GM12878 (cell line): ENCODE data around the gene CCN2. TPM values are rescaled to one million over a fixed set of nuclear protein-coding genes. Genes with fewer than 3 reads are reported as not detected.

Experiments
- ATAC-seq: fragments of 200-7000 bp; cut with Tn5 transposase; 3 replicates; pipeline ENCODE4 v1.9.1; 2020; ENCODE audit warnings: mild to moderate bottlenecking, moderate library complexity
- BruUV-seq: library from RNA; stranded (reverse); fragments of 400-500 nt; replicated peaks from 2 replicates; lab custom pipeline; 2021; lab: Mats Ljungman, UMichigan
- CTCF ChIA-PET: fragments of 300-600 bp; sonication (Branson Sonifier 250); formaldehyde crosslinking; extraction: SDS; loops from one replicate; lab custom pipeline; 2021; ENCODE audit warnings: inconsistent platforms; lab: Yijun Ruan, JAX
- POLR2A ChIA-PET: fragments of 350-600 bp; formaldehyde crosslinking; extraction: SDS; loops from one replicate; lab custom pipeline; 2021; ENCODE audit warnings: inconsistent platforms; lab: Charles Lee
- RAD21 ChIA-PET: fragments of 300-600 bp; sonication (Branson Sonifier 250); formaldehyde crosslinking; loops from one replicate; lab custom pipeline; 2023; ENCODE audit warnings: antibody characterized with exemption; ENCODE audit not compliant: unreplicated experiment; lab: Charles Lee
- SMC1A ChIA-PET: fragments of 300-600 bp; sonication (Branson Sonifier 250); formaldehyde crosslinking; loops from one replicate; lab custom pipeline; 2023; ENCODE audit not compliant: unreplicated experiment, uncharacterized antibody; lab: Charles Lee
- DNase-seq: peaks from one replicate; pipeline ENCODE4 v3.0.0-alpha.2; 2011; ENCODE audit warnings: low read depth, low spot score
- FAIRE-seq: peaks from 3 replicates; lab custom pipeline; 2011; peaks lifted over from hg19 to GRCh38; lab: Jason Lieb, UNC
- H2AFZ ChIP-seq: 2 replicates; pipeline ENCODE4 v1.6.0; 2011; ENCODE audit warnings: low read depth, low read length, control low read depth; ENCODE audit not compliant: control insufficient read depth
- H3K27ac ChIP-seq: 2 replicates; pipeline ENCODE4 v1.5.1; 2011; ENCODE audit warnings: control low read depth; ENCODE audit not compliant: control insufficient read depth, insufficient read depth
- H3K27me3 ChIP-seq, 2 experiments: replicated peaks in 1 of 2; 2 replicates each; pipeline versions ENCODE4 v1.6.0 to v1.6.1; 2011; ENCODE audit warnings: low read length in 1 of 2; ENCODE audit not compliant: control insufficient read depth in 2 of 2, insufficient read depth in 2 of 2
- H3K36me3 ChIP-seq, 2 experiments: 2 replicates each; pipeline ENCODE4 v1.5.1; 2011; ENCODE audit warnings: low read length in 1 of 2; ENCODE audit not compliant: control insufficient read depth in 2 of 2, insufficient read depth in 2 of 2
- H3K4me1 ChIP-seq: 2 replicates; pipeline ENCODE4 v1.6.1; 2011; ENCODE audit warnings: mild to moderate bottlenecking, low read length, moderate library complexity, mixed read lengths; ENCODE audit not compliant: control insufficient read depth, insufficient read depth
- H3K4me2 ChIP-seq: 2 replicates; pipeline ENCODE4 v1.6.0; 2011; ENCODE audit warnings: control low read depth; ENCODE audit not compliant: control insufficient read depth, insufficient read depth
- H3K4me3 ChIP-seq: fragments of 200-600 bp; sonication (generic); 2 replicates; pipeline ENCODE4 v1.5.1; 2016
- H3K79me2 ChIP-seq: 2 replicates; pipeline ENCODE4 v1.6.0; 2011; ENCODE audit warnings: low read length; ENCODE audit not compliant: control insufficient read depth, insufficient read depth
- H3K9ac ChIP-seq: 2 replicates; pipeline ENCODE4 v1.8.0; 2011; ENCODE audit warnings: low read length, control low read depth, mixed read lengths; ENCODE audit not compliant: control insufficient read depth, insufficient read depth
- H3K9me3 ChIP-seq: replicated peaks from 3 replicates; pipeline ENCODE4 v1.5.1; 2011; ENCODE audit warnings: mild to moderate bottlenecking, low read length; ENCODE audit not compliant: control insufficient read depth, insufficient read depth
- H4K20me1 ChIP-seq: 2 replicates; pipeline ENCODE4 v1.6.0; 2011; ENCODE audit not compliant: control insufficient read depth, insufficient read depth
- ASH2L ChIP-seq: fragments of 300-600, 200-600 bp; sonication (generic); IDR thresholded peaks from 2 replicates; pipeline ENCODE4 v1.6.1; 2017; ENCODE audit warnings: low read depth, mild to moderate bottlenecking, borderline replicate concordance
- EED ChIP-seq: sonication (generic); IDR thresholded peaks from 2 replicates; pipeline ENCODE4 v1.6.1; 2016; ENCODE audit warnings: antibody characterized with exemption, low read depth
- HDAC2 ChIP-seq: fragments of 200-600 bp; sonication (generic); IDR thresholded peaks from 2 replicates; pipeline ENCODE4 v1.6.1; 2017
- POLR2A ChIP-seq: IDR thresholded peaks from 2 replicates; pipeline ENCODE4 v1.6.1; 2011; ENCODE audit warnings: low read depth, mild to moderate bottlenecking, low read length
- SMARCA5 ChIP-seq: fragments of 450-650 bp; IDR thresholded peaks from 2 replicates; pipeline ENCODE4 v1.6.1; 2017; ENCODE audit warnings: mild to moderate bottlenecking
- SREBF1 ChIP-seq: IDR thresholded peaks from 2 replicates; pipeline ENCODE4 v1.6.1; 2012; ENCODE audit warnings: mild to moderate bottlenecking, low read length
- SUZ12 ChIP-seq: fragments of 200-600 bp; sonication (generic); IDR thresholded peaks from one replicate; pipeline ENCODE4 v1.6.1; 2018; ENCODE audit warnings: antibody characterized with exemption, mild to moderate bottlenecking; ENCODE audit not compliant: unreplicated experiment
- TCF12 ChIP-seq: IDR thresholded peaks from 2 replicates; pipeline ENCODE4 v1.6.1; 2011; ENCODE audit warnings: low read depth, mild to moderate bottlenecking, low read length
- ZNF384 ChIP-seq: IDR thresholded peaks from 2 replicates; pipeline ENCODE4 v1.6.1; 2012; ENCODE audit warnings: low read depth, mild to moderate bottlenecking, low read length, improper control_type of control experiment, borderline replicate concordance
- WGBS: methylation state at CpG from one replicate; pipeline ENCODE4 v1.1.6; 2016; ENCODE audit warnings: low lambda C conversion rate; ENCODE audit not compliant: insufficient replicate concordance, insufficient coverage; ENCODE audit errors: missing lambda C conversion rate; 5-methylcytosine and 5-hydroxymethylcytosine counted together
- in situ Hi-C: fragments of 300-500 bp; cut with MboI; formaldehyde crosslinking; loops from 9 replicates; pipeline ENCODE4 v1.14.3; 2018; ENCODE audit warnings: mixed read lengths
- intact Hi-C: fragments of 100-400 bp; cut with micrococcal nuclease; formaldehyde crosslinking; loops from one replicate; pipeline ENCODE4 v1.14.2; 2022; ENCODE audit not compliant: unreplicated experiment
- polyA plus RNA-seq, 11 experiments: library from polyadenylated mRNA; depleted of rRNA in 4 of 11; unstranded in 6 of 11; stranded (reverse) in 5 of 11; fragments of >200 nt; fragmentation: Nextera tagmentation in 4 of 11; fragmentation: Illumina TruSeq in 1 of 11; extraction: Ambion mirVana in 4 of 11; extraction: Trizol in 1 of 11; gene quantifications; 1 replicate in 1 of 11; 2 replicates in 10 of 11; pipeline versions ENCODE4 v1.2.1 to v1.2.3, GENCODE V29; 2011 to 2016; ENCODE audit warnings: inconsistent platforms in 2 of 11, missing spikeins in 2 of 11, low read depth in 1 of 11
- total RNA-seq, 4 experiments: library from RNA; depleted of rRNA in 3 of 4; stranded (reverse); fragments of >200 nt in 3 of 4; fragmentation: Illumina TruSeq in 1 of 4; extraction: Trizol in 1 of 4; gene quantifications; 2 replicates each; pipeline versions ENCODE4 v1.2.1 to v1.2.3, GENCODE V29; 2013 to 2021
- TF ChIP-seq, protein P1 (sequence below): fragments of 450-650 bp; IDR thresholded peaks from 2 replicates; pipeline ENCODE4 v1.6.1; 2017; ENCODE audit warnings: mild to moderate bottlenecking, moderate library complexity
- TF ChIP-seq, protein P2 (sequence below): fragments of 450-650 bp; conservative IDR thresholded peaks from 2 replicates; pipeline ENCODE4 v1.6.1; 2017; ENCODE audit warnings: mild to moderate bottlenecking, moderate library complexity

CCN2 gene
- total and polyA plus RNA-seq, 10 of the 15 experiments (the other 5 are each of a cell fraction or from before 2014, with no cell fraction given): 0.26 to 0.62 (median 0.44) TPM; not detected in 7

DNA sequence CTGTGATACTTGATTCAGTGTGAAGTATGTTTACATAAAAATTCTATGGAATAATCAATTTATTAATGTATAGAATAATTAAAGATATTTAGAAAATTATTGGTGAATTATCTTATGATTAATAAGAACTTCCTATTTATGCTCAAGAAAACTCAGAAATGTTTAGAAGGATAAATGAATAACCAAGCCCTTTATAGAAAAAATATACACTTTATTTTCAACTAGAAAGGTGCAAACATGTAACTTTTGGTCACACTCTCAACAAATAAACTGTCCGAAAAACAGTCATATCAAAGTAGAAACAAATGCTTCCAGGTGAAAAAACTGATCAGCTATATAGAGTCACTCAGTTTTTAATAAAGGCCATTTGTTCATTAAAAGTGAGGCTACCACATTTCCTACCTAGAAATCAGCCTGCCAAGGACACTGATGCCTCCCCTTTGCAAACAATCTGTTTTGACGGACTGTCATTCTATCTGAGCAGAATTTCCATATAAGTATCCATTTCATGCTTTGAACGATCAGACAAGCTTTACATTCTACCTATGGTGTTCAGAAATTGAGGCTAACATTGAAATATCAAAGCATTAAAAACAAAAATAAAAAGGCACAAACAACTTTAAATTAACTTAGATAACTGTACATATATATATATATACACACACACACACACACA is 3.0 kb downstream of the CCN2 start (continued):
- TF ChIP-seq, protein P1, sequence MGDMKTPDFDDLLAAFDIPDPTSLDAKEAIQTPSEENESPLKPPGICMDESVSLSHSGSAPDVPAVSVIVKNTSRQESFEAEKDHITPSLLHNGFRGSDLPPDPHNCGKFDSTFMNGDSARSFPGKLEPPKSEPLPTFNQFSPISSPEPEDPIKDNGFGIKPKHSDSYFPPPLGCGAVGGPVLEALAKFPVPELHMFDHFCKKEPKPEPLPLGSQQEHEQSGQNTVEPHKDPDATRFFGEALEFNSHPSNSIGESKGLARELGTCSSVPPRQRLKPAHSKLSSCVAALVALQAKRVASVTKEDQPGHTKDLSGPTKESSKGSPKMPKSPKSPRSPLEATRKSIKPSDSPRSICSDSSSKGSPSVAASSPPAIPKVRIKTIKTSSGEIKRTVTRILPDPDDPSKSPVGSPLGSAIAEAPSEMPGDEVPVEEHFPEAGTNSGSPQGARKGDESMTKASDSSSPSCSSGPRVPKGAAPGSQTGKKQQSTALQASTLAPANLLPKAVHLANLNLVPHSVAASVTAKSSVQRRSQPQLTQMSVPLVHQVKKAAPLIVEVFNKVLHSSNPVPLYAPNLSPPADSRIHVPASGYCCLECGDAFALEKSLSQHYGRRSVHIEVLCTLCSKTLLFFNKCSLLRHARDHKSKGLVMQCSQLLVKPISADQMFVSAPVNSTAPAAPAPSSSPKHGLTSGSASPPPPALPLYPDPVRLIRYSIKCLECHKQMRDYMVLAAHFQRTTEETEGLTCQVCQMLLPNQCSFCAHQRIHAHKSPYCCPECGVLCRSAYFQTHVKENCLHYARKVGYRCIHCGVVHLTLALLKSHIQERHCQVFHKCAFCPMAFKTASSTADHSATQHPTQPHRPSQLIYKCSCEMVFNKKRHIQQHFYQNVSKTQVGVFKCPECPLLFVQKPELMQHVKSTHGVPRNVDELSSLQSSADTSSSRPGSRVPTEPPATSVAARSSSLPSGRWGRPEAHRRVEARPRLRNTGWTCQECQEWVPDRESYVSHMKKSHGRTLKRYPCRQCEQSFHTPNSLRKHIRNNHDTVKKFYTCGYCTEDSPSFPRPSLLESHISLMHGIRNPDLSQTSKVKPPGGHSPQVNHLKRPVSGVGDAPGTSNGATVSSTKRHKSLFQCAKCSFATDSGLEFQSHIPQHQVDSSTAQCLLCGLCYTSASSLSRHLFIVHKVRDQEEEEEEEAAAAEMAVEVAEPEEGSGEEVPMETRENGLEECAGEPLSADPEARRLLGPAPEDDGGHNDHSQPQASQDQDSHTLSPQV: no peak
- TF ChIP-seq ZNF384: no peak

DNA sequence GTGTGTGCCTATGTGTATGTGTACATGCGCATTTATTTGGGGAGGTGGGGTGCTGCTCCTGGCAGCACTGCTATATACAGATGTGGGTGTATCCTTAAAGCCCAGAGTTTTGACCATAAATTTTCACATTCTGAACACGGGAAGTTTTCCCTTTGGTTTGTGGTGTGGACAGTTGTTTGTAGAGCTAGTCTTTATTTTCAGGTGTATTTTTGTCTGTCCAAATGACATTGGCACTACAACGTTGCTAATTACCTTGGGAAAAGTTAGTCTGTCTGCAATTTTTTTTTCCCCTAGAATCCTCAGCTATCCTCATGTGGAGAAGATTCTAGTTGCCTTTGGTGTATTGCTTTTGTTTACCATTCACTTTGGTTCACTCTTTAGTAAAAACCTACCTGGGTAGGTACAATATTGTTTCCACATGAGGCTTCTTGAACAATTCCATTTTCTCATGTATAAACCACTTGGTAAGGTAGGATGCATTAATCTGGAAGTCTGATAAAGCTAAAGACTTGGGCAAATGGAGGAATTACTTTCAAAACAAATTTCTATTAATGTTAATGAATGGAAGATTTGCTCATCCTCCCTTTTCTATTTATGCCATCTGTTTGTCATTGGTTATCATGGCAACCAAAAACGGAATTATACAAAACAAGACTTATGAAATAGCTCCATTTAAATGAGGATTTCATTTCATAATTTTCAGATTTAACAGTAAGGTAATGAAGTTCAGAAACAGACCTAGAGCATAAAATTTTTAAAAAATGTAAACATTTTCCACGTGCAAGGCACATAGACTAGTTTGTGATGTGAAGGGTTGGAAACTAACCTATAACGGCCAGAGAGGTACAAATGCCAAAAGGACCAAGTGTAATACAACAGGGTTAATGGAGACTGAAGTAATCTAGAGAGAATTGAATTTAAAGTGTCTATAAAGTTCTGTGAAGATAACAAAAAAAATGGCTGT is 3.9 kb downstream of the CCN2 start:
- H3K4me3 ChIP-seq: no peak overlapping the region
- DNase-seq (no peak), ATAC-seq (no peak), FAIRE-seq (no peak)
- no peaks in the 10 kb centered on the region for H3K9me3 ChIP-seq
- H3K27me3 ChIP-seq: peaks cover 0 to 6% of the 10 kb centered on the region in 2 experiments; a peak in 3 of 4 replicates
- H4K20me1 ChIP-seq: no peaks in the 10 kb centered on the region
- CTCF ChIA-PET: interaction anchor here (2.5 kb wide), 1 partner anchor 32 kb away, joined by 9 read pairs; no protein-coding TSS in a partner anchor
- no peaks in the 10 kb centered on the region for H3K79me2 ChIP-seq
- H3K4me2 ChIP-seq: no peak overlapping the region
- no peak overlapping the region for H3K9ac ChIP-seq
- H3K36me3 ChIP-seq: no peaks in the 10 kb centered on the region
- SMC1A ChIA-PET: no interaction called here
- RAD21 ChIA-PET: no interaction called here
- no TSS peak for BruUV-seq
- intact Hi-C loops (loop anchor here (1.0 kb wide), 1 partner anchor 40 kb away; no protein-coding TSS in a partner anchor), in situ Hi-C loops (no loop called here)
- no peak overlapping the region for H3K27ac ChIP-seq
- no peaks in the 10 kb centered on the region for H3K4me1 ChIP-seq
- no peak overlapping the region for H2AFZ ChIP-seq
- POLR2A ChIA-PET: no interaction called here
- 21% methylated on average over 6 of the region's 6 CpGs for WGBS
- no peak for TF ChIP-seq TCF12
- no peak for TF ChIP-seq SMARCA5
- TF ChIP-seq ASH2L: no peak
- TF ChIP-seq POLR2A: no peak
- TF ChIP-seq, protein P2, sequence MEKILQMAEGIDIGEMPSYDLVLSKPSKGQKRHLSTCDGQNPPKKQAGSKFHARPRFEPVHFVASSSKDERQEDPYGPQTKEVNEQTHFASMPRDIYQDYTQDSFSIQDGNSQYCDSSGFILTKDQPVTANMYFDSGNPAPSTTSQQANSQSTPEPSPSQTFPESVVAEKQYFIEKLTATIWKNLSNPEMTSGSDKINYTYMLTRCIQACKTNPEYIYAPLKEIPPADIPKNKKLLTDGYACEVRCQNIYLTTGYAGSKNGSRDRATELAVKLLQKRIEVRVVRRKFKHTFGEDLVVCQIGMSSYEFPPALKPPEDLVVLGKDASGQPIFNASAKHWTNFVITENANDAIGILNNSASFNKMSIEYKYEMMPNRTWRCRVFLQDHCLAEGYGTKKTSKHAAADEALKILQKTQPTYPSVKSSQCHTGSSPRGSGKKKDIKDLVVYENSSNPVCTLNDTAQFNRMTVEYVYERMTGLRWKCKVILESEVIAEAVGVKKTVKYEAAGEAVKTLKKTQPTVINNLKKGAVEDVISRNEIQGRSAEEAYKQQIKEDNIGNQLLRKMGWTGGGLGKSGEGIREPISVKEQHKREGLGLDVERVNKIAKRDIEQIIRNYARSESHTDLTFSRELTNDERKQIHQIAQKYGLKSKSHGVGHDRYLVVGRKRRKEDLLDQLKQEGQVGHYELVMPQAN: no peak
- TF ChIP-seq SUZ12: no peak
- no peak for TF ChIP-seq HDAC2
- no peak for TF ChIP-seq SREBF1
- no peak for TF ChIP-seq EED
